HepG2 (cell line): ENCODE results near the gene FAM9C. TPM values are rescaled to one million over a fixed set of nuclear protein-coding genes. Genes with fewer than 3 reads are reported as not detected.

Experiments
- ATAC-seq: fragments of 200-7000 bp; cut with Tn5 transposase; 3 replicates; pipeline ENCODE4 v1.9.1; 2020; ENCODE audit warnings: mild to moderate bottlenecking, moderate library complexity
- BruUV-seq: library from RNA; stranded (reverse); fragments of 400-500 nt; replicated peaks from 2 replicates; lab custom pipeline; 2021; lab: Mats Ljungman, UMichigan
- CTCF ChIA-PET: fragments of 300-600 bp; formaldehyde crosslinking; extraction: SDS; loops from one replicate; lab custom pipeline; 2021; ENCODE audit warnings: low total read pairs, inconsistent platforms, low intra/inter-chr PET ratio; lab: Yijun Ruan, JAX
- POLR2A ChIA-PET: fragments of 350-600 bp; sonication (Branson Sonifier 250); formaldehyde crosslinking; loops from one replicate; lab custom pipeline; 2020; ENCODE audit warnings: antibody characterized with exemption, inconsistent platforms; lab: Yijun Ruan, JAX
- DNase-seq: peaks from one replicate; pipeline ENCODE4 v3.0.0-alpha.2; 2015; ENCODE audit warnings: low spot score
- FAIRE-seq: peaks from 3 replicates; lab custom pipeline; 2011; peaks lifted over from hg19 to GRCh38; lab: Jason Lieb, UNC
- H2AFZ ChIP-seq: one replicate; pipeline ENCODE4 v1.6.1; 2011; ENCODE audit warnings: low read length, inconsistent platforms
- H3K27ac ChIP-seq: fragments of 300-600 bp; 3 replicates; pipeline ENCODE4 v1.8.0; 2011; ENCODE audit warnings: mixed run types, mild to moderate bottlenecking, mixed read lengths, low read length, inconsistent platforms; ENCODE audit not compliant: insufficient read depth; ENCODE audit errors: extremely low read length
- H3K27me3 ChIP-seq, 2 experiments: fragments of 200-600 bp in 1 of 2; 2 replicates in 1 of 2; 3 replicates in 1 of 2; pipeline versions ENCODE4 v1.6.0 to v1.8.0; 2011; ENCODE audit warnings: low read length in 2 of 2, mild to moderate bottlenecking in 2 of 2, moderate library complexity in 2 of 2, inconsistent platforms in 1 of 2; ENCODE audit not compliant: insufficient read depth in 2 of 2, control insufficient read depth in 1 of 2
- H3K36me3 ChIP-seq, 2 experiments: fragments of 200-600 bp in 1 of 2; replicated peaks in 1 of 2; 2 replicates in 1 of 2; 3 replicates in 1 of 2; pipeline versions ENCODE4 v1.5.1 to v1.8.0; 2011; ENCODE audit warnings: low read length in 2 of 2, inconsistent platforms in 1 of 2; ENCODE audit not compliant: insufficient read depth in 2 of 2, control insufficient read depth in 1 of 2
- H3K4me1 ChIP-seq: 2 replicates; pipeline ENCODE4 v1.5.1; 2012; ENCODE audit warnings: low read length, inconsistent platforms; ENCODE audit not compliant: insufficient read depth
- H3K4me2 ChIP-seq: 2 replicates; pipeline ENCODE4 v1.6.0; 2011; ENCODE audit warnings: low read depth, low read length, inconsistent platforms
- H3K4me3 ChIP-seq, 3 experiments: fragments of 200-600 bp in 1 of 3; sonication (generic), shearing (Covaris generic) in 1 of 3; replicated peaks in 1 of 3; 2 replicates each; pipeline ENCODE4 v1.5.1; 2011 to 2016; ENCODE audit warnings: low read length in 3 of 3, inconsistent platforms in 2 of 3, low read depth in 2 of 3, mild to moderate bottlenecking in 2 of 3, control low read depth in 1 of 3, mixed read lengths in 1 of 3; ENCODE audit not compliant: insufficient read depth in 1 of 3
- H3K79me2 ChIP-seq: one replicate; pipeline ENCODE4 v1.6.1; 2011; ENCODE audit warnings: low read length, inconsistent platforms; ENCODE audit not compliant: insufficient read depth
- H3K9ac ChIP-seq: 2 replicates; pipeline ENCODE4 v1.6.0; 2011; ENCODE audit warnings: mild to moderate bottlenecking, low read depth, low read length, inconsistent platforms; ENCODE audit not compliant: insufficient read depth
- H3K9me3 ChIP-seq: 2 replicates; pipeline ENCODE4 v1.5.1; 2012; ENCODE audit warnings: mild to moderate bottlenecking, low read length
- H4K20me1 ChIP-seq: 2 replicates; pipeline ENCODE4 v1.6.0; 2011; ENCODE audit warnings: inconsistent platforms, mild to moderate bottlenecking, low read length, moderate library complexity; ENCODE audit not compliant: insufficient read depth
- EP300 ChIP-seq, 3 experiments: sonication (generic) in 1 of 3; formaldehyde crosslinking in 1 of 3; IDR thresholded peaks; 2 replicates each; pipeline versions ENCODE4 v1.5.1 to v1.6.1; 2011 to 2020; ENCODE audit warnings: low read depth in 2 of 3, low read length in 2 of 3, borderline replicate concordance in 1 of 3, improper control_type of control experiment in 1 of 3, mild to moderate bottlenecking in 1 of 3, missing genetic modification reagents in 1 of 3, moderate library complexity in 1 of 3
- FOSL1 ChIP-seq: sonication (generic); formaldehyde crosslinking; IDR thresholded peaks from 2 replicates; pipeline ENCODE4 v1.9.0; 2021; ENCODE audit warnings: missing genetic modification reagents, borderline replicate concordance
- PITX1 ChIP-seq: sonication (generic); formaldehyde crosslinking; IDR thresholded peaks from 2 replicates; pipeline ENCODE4 v1.5.1; 2020; ENCODE audit warnings: mild to moderate bottlenecking, missing genetic modification reagents
- THAP11 ChIP-seq: IDR thresholded peaks from 2 replicates; pipeline ENCODE4 v1.6.1; 2016; ENCODE audit warnings: missing biosample characterization, missing genetic modification reagents
- ZNF160 ChIP-seq: sonication (generic); formaldehyde crosslinking; IDR thresholded peaks from 2 replicates; pipeline ENCODE4 v1.8.0; 2022; ENCODE audit warnings: mild to moderate bottlenecking, inconsistent platforms, missing genetic modification reagents
- ZNF17 ChIP-seq: sonication (generic); formaldehyde crosslinking; IDR thresholded peaks from 2 replicates; pipeline ENCODE4 v1.5.0; 2020; ENCODE audit warnings: mild to moderate bottlenecking, missing genetic modification reagents
- ZNF3 ChIP-seq: IDR thresholded peaks from 2 replicates; pipeline ENCODE4 v1.7.0; 2017; ENCODE audit warnings: inconsistent platforms
- ZNF317 ChIP-seq: sonication (generic); formaldehyde crosslinking; IDR thresholded peaks from 2 replicates; pipeline ENCODE4 v1.5.0; 2020; ENCODE audit warnings: mild to moderate bottlenecking, missing genetic modification reagents
- ZNF570 ChIP-seq: sonication (generic); formaldehyde crosslinking; IDR thresholded peaks from 2 replicates; pipeline ENCODE4 v1.4.0; 2020; ENCODE audit warnings: mild to moderate bottlenecking, missing genetic modification reagents, borderline replicate concordance
- WGBS: methylation state at CpG from one replicate; pipeline ENCODE4 v1.1.6; 2017; ENCODE audit warnings: low lambda C conversion rate; 5-methylcytosine and 5-hydroxymethylcytosine counted together
- in situ Hi-C: cut with HindIII; loops from 2 replicates; pipeline ENCODE4 v1.10.0; 2017; ENCODE audit warnings: low pct_unique_long_range_greater_than_20kb; ENCODE audit not compliant: extremely low pct_ligation_motif_present
- intact Hi-C: fragments of 100-400 bp; cut with micrococcal nuclease; formaldehyde crosslinking; loops from one replicate; pipeline ENCODE4 v1.10.0; 2022; ENCODE audit not compliant: unreplicated experiment
- polyA plus RNA-seq, 8 experiments: library from polyadenylated mRNA; depleted of rRNA in 3 of 8; stranded (reverse) in 7 of 8; unstranded in 1 of 8; fragments of >200 nt; fragmentation: Illumina TruSeq in 4 of 8; extraction: Trizol in 4 of 8; gene quantifications; 2 replicates each; pipeline versions ENCODE4 v1.2.1 to v1.2.3, GENCODE V29; 2011 to 2016; ENCODE audit warnings: low read depth in 4 of 8, missing spikeins in 1 of 8, mixed read lengths in 1 of 8; ENCODE audit not compliant: insufficient read depth in 1 of 8
- total RNA-seq, 5 experiments: library from RNA; depleted of rRNA; stranded (reverse); fragments of >200 nt; fragmentation: Illumina TruSeq; extraction: Trizol; gene quantifications; 2 replicates each; pipeline ENCODE4 v1.2.3, GENCODE V29; 2016; ENCODE audit warnings: low read depth in 1 of 5
- TF ChIP-seq, protein P1 (sequence below): sonication (generic); formaldehyde crosslinking; IDR thresholded peaks from 2 replicates; pipeline ENCODE4 v1.5.0; 2020; ENCODE audit warnings: mild to moderate bottlenecking, missing genetic modification reagents
- TF ChIP-seq, protein P2 (sequence below): sonication (generic); formaldehyde crosslinking; IDR thresholded peaks from 2 replicates; pipeline ENCODE4 v1.4.0; 2020; ENCODE audit warnings: missing genetic modification reagents, borderline replicate concordance
- TF ChIP-seq, protein P3 (sequence below): sonication (generic); formaldehyde crosslinking; IDR thresholded peaks from 2 replicates; pipeline ENCODE4 v1.4.0; 2020; ENCODE audit warnings: missing genetic modification reagents

Gene FAM9C
- total and polyA plus RNA-seq, 2 of the 13 experiments (the other 11 are each of a cell fraction or from before 2014, with no cell fraction given), result not detected

DNA sequence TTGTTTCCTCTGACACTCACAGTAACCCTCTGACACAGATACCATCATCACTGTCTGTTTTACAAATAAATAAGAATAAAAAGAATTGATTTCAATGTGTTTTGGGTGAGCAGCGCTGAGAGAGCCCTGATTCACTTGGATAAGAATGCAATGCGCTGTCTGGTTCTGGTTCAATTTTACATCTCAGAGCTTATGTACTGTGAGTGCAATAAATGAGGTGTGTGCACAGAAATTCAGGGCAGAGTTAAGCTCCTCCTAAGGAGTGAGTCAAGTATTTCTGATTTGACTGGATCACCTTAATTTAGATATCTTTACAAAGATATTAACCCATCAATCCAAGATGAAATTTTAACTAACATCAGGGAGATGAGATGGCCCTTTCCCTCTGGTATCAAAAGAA is 11.2 kb downstream of the FAM9C start:
- H3K4me2 ChIP-seq, result no peak overlapping the region
- no peaks in the 10 kb centered on the region for H4K20me1 ChIP-seq
- H3K4me3 ChIP-seq, result no peak overlapping the region
- no TSS peak for BruUV-seq
- peaks cover 21% of the 10 kb centered on the region for H3K4me1 ChIP-seq
- WGBS, result 93% methylated on average over 2 of the region's 2 CpGs
- ChIA-PET CTCF (no interaction called here), POLR2A (no interaction called here)
- no peak overlapping the region for H3K9ac ChIP-seq
- no peaks in the 10 kb centered on the region for H3K9me3 ChIP-seq
- FAIRE-seq (no peak), ATAC-seq (no peak), DNase-seq (no peak)
- H3K79me2 ChIP-seq, result no peaks in the 10 kb centered on the region
- intact Hi-C loops (no loop called here), in situ Hi-C loops (no loop called here)
- no peak overlapping the region for H3K27ac ChIP-seq
- no peaks in the 10 kb centered on the region for H3K36me3 ChIP-seq
- H2AFZ ChIP-seq, result no peak overlapping the region
- no peaks in the 10 kb centered on the region for H3K27me3 ChIP-seq
- TF ChIP-seq THAP11, result no peak
- no peak for TF ChIP-seq ZNF3 (CRISPR knock-in tag)
- no peak for TF ChIP-seq ZNF160
- no peak for TF ChIP-seq PITX1
- no peak for TF ChIP-seq EP300 (IDR thresholded peaks at IDR 0.05; ENCODE audit: low read depth in 2 of 2, low read length in 2 of 2)
- no peak for TF ChIP-seq EP300 (CRISPR knock-in tag; IDR thresholded peaks at IDR 0.05; ENCODE audit: borderline replicate concordance)
- TF ChIP-seq, protein P1, sequence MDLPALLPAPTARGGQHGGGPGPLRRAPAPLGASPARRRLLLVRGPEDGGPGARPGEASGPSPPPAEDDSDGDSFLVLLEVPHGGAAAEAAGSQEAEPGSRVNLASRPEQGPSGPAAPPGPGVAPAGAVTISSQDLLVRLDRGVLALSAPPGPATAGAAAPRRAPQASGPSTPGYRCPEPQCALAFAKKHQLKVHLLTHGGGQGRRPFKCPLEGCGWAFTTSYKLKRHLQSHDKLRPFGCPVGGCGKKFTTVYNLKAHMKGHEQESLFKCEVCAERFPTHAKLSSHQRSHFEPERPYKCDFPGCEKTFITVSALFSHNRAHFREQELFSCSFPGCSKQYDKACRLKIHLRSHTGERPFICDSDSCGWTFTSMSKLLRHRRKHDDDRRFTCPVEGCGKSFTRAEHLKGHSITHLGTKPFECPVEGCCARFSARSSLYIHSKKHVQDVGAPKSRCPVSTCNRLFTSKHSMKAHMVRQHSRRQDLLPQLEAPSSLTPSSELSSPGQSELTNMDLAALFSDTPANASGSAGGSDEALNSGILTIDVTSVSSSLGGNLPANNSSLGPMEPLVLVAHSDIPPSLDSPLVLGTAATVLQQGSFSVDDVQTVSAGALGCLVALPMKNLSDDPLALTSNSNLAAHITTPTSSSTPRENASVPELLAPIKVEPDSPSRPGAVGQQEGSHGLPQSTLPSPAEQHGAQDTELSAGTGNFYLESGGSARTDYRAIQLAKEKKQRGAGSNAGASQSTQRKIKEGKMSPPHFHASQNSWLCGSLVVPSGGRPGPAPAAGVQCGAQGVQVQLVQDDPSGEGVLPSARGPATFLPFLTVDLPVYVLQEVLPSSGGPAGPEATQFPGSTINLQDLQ (CRISPR knock-in tag), result no peak
- no peak for TF ChIP-seq ZNF17 (CRISPR knock-in tag)
- TF ChIP-seq, protein P2, sequence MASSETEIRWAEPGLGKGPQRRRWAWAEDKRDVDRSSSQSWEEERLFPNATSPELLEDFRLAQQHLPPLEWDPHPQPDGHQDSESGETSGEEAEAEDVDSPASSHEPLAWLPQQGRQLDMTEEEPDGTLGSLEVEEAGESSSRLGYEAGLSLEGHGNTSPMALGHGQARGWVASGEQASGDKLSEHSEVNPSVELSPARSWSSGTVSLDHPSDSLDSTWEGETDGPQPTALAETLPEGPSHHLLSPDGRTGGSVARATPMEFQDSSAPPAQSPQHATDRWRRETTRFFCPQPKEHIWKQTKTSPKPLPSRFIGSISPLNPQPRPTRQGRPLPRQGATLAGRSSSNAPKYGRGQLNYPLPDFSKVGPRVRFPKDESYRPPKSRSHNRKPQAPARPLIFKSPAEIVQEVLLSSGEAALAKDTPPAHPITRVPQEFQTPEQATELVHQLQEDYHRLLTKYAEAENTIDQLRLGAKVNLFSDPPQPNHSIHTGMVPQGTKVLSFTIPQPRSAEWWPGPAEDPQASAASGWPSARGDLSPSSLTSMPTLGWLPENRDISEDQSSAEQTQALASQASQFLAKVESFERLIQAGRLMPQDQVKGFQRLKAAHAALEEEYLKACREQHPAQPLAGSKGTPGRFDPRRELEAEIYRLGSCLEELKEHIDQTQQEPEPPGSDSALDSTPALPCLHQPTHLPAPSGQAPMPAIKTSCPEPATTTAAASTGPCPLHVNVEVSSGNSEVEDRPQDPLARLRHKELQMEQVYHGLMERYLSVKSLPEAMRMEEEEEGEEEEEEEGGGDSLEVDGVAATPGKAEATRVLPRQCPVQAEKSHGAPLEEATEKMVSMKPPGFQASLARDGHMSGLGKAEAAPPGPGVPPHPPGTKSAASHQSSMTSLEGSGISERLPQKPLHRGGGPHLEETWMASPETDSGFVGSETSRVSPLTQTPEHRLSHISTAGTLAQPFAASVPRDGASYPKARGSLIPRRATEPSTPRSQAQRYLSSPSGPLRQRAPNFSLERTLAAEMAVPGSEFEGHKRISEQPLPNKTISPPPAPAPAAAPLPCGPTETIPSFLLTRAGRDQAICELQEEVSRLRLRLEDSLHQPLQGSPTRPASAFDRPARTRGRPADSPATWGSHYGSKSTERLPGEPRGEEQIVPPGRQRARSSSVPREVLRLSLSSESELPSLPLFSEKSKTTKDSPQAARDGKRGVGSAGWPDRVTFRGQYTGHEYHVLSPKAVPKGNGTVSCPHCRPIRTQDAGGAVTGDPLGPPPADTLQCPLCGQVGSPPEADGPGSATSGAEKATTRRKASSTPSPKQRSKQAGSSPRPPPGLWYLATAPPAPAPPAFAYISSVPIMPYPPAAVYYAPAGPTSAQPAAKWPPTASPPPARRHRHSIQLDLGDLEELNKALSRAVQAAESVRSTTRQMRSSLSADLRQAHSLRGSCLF (CRISPR knock-in tag), result no peak
- TF ChIP-seq, protein P3, sequence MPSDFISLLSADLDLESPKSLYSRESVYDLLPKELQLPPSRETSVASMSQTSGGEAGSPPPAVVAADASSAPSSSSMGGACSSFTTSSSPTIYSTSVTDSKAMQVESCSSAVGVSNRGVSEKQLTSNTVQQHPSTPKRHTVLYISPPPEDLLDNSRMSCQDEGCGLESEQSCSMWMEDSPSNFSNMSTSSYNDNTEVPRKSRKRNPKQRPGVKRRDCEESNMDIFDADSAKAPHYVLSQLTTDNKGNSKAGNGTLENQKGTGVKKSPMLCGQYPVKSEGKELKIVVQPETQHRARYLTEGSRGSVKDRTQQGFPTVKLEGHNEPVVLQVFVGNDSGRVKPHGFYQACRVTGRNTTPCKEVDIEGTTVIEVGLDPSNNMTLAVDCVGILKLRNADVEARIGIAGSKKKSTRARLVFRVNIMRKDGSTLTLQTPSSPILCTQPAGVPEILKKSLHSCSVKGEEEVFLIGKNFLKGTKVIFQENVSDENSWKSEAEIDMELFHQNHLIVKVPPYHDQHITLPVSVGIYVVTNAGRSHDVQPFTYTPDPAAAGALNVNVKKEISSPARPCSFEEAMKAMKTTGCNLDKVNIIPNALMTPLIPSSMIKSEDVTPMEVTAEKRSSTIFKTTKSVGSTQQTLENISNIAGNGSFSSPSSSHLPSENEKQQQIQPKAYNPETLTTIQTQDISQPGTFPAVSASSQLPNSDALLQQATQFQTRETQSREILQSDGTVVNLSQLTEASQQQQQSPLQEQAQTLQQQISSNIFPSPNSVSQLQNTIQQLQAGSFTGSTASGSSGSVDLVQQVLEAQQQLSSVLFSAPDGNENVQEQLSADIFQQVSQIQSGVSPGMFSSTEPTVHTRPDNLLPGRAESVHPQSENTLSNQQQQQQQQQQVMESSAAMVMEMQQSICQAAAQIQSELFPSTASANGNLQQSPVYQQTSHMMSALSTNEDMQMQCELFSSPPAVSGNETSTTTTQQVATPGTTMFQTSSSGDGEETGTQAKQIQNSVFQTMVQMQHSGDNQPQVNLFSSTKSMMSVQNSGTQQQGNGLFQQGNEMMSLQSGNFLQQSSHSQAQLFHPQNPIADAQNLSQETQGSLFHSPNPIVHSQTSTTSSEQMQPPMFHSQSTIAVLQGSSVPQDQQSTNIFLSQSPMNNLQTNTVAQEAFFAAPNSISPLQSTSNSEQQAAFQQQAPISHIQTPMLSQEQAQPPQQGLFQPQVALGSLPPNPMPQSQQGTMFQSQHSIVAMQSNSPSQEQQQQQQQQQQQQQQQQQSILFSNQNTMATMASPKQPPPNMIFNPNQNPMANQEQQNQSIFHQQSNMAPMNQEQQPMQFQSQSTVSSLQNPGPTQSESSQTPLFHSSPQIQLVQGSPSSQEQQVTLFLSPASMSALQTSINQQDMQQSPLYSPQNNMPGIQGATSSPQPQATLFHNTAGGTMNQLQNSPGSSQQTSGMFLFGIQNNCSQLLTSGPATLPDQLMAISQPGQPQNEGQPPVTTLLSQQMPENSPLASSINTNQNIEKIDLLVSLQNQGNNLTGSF (CRISPR knock-in tag), result no peak
- no peak for TF ChIP-seq ZNF317
- TF ChIP-seq ZNF570 (CRISPR knock-in tag), result no peak
- TF ChIP-seq FOSL1 (CRISPR knock-in tag), result no peak
